ENCODE data around the gene HNRNPLL.

- TF ChIP-seq CTCF (IDR thresholded peaks at IDR 0.05; ENCODE audit: low read depth, low read length) (no peak), POLR2A (IDR thresholded peaks at IDR 0.05; ENCODE audit: extremely low read depth, insufficient read length) (no peak)
These were observed 67.4 kb downstream of the HNRNPLL start for GRCh38 chr2:38535404-38535743.

All from NB4 (cell line).